Lower leg skin (tissue), 4 donors: ENCODE results near the gene FAM184A. TPM values are rescaled to one million over a fixed set of nuclear protein-coding genes. Genes with fewer than 3 reads are reported as not detected.

Experiments used
- DNase-seq, 2 donors: peaks; one replicate each; pipeline ENCODE4 v3.0.0-alpha.2; 2019; ENCODE audit warnings: low spot score in 2 of 2
- H3K4me3 ChIP-seq: fragments of 200-600 bp; sonication (generic); 2 replicates; pipeline ENCODE4 v1.5.1; 2017; ENCODE audit warnings: mild to moderate bottlenecking, low read depth; ENCODE audit not compliant: poor library complexity, severe bottlenecking
- POLR2A ChIP-seq, 2 donors: fragments of 450-650 bp; IDR thresholded peaks; one replicate each; pipeline ENCODE4 v1.6.1; 2016 to 2017; ENCODE audit warnings: antibody characterized with exemption in 2 of 2, mild to moderate bottlenecking in 1 of 2, moderate library complexity in 1 of 2
- WGBS, 2 donors: methylation state at CpG; one replicate each; pipeline ENCODE4 v1.1.5; 2018; 5-methylcytosine and 5-hydroxymethylcytosine counted together
- intact Hi-C: fragments of 100-400 bp; cut with DNase I; formaldehyde crosslinking; loops from one replicate; pipeline ENCODE4 v1.15.0; 2023; ENCODE audit warnings: low total_unique reads
- microRNA counts, 2 donors: library from miRNA; unstranded; fragments of <30 nt; microRNA quantifications; one replicate each; lab custom pipeline; 2016
- microRNA-seq, 2 donors: library from miRNA; unstranded; fragments of <30 nt; microRNA quantifications; one replicate each; pipeline ENCODE4, GENCODE V29; 2016; ENCODE audit warnings: borderline replicate concordance in 2 of 2, borderline number of aligned reads in 1 of 2
- total RNA-seq, 4 donors: library from RNA; depleted of rRNA; stranded (reverse); fragments of >200 nt; gene quantifications; one replicate each; pipeline ENCODE4 v1.1.0, GENCODE V29; 2016
- TF ChIP-seq, protein P1 (sequence below), 3 donors: fragments of 450-650 bp; IDR thresholded peaks; one replicate each; pipeline ENCODE4 v1.5.1; 2016; ENCODE audit warnings: antibody characterized with exemption in 3 of 3, mild to moderate bottlenecking in 3 of 3, moderate library complexity in 2 of 3

Gene FAM184A
- total RNA-seq, 4 donors from 2014 or later, result 0.57 to 3.4 (median 1.4) TPM

- intact Hi-C loops, result no loop called here
- no peak for DNase-seq
- 84 to 85% methylated on average over 5 of the region's 5 CpGs for WGBS, 2 donors
- no peak overlapping the region for H3K4me3 ChIP-seq
- no peak for TF ChIP-seq POLR2A (IDR thresholded peaks at IDR 0.05)
- TF ChIP-seq, protein P1, sequence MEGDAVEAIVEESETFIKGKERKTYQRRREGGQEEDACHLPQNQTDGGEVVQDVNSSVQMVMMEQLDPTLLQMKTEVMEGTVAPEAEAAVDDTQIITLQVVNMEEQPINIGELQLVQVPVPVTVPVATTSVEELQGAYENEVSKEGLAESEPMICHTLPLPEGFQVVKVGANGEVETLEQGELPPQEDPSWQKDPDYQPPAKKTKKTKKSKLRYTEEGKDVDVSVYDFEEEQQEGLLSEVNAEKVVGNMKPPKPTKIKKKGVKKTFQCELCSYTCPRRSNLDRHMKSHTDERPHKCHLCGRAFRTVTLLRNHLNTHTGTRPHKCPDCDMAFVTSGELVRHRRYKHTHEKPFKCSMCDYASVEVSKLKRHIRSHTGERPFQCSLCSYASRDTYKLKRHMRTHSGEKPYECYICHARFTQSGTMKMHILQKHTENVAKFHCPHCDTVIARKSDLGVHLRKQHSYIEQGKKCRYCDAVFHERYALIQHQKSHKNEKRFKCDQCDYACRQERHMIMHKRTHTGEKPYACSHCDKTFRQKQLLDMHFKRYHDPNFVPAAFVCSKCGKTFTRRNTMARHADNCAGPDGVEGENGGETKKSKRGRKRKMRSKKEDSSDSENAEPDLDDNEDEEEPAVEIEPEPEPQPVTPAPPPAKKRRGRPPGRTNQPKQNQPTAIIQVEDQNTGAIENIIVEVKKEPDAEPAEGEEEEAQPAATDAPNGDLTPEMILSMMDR (IDR thresholded peaks at IDR 0.05), result no peak
These were observed 165.8 kb downstream of the FAM184A start for GRCh38 chr6:118912646-118913045.

MicroRNA genes within 50 kb of the gene (microRNA counts, 767-probe panel; counts per million panel counts)
- microRNA hsa-miR-548b-3p (lab: Ali Mortazavi, UCI) (0 to 358 counts per million in 2 donors), microRNA hsa-miR-548b-5p (lab: Ali Mortazavi, UCI) (0 to 358 counts per million in 2 donors)

Small RNA genes within 50 kb of the gene (microRNA-seq; reads per million reads assigned to microRNA genes)
- gene MIR548B, result 0.57 to 2.0 reads per million in 2 donors

Other genes starting within 250 kb of the FAM184A start
- 10 to 100 TPM in 3 of 4 donors, 1 to 10 TPM in 1; 6.9 to 15.4 (median 11.6) TPM for gene ASF1A, start 184.5 kb downstream of the FAM184A start, total RNA-seq
- 10 to 100 TPM; 21.3 to 29.6 (median 27.6) TPM for gene MCM9, start 143.5 kb downstream of the FAM184A start, total RNA-seq